Liver (tissue), 3 donors: Measurements from ENCODE around the gene GAS2.

Source experiments
- SP1 ChIP-seq: IDR thresholded peaks from 2 replicates; pipeline ENCODE4 v1.6.1; 2018; ENCODE audit warnings: antibody characterized with exemption, mild to moderate bottlenecking
- TF ChIP-seq, protein P1 (sequence below): IDR thresholded peaks from 2 replicates; pipeline ENCODE4 v1.6.1; 2016; ENCODE audit warnings: antibody characterized with exemption
- TF ChIP-seq, protein P2 (sequence below): fragments of 150-350 bp; IDR thresholded peaks from 2 replicates; pipeline ENCODE4 v1.5.1; 2017; ENCODE audit warnings: improper control_type of control experiment, low read depth, low read length; ENCODE audit not compliant: missing input control
- donor health status: healthy.
- donor health status: healthy.

DNA sequence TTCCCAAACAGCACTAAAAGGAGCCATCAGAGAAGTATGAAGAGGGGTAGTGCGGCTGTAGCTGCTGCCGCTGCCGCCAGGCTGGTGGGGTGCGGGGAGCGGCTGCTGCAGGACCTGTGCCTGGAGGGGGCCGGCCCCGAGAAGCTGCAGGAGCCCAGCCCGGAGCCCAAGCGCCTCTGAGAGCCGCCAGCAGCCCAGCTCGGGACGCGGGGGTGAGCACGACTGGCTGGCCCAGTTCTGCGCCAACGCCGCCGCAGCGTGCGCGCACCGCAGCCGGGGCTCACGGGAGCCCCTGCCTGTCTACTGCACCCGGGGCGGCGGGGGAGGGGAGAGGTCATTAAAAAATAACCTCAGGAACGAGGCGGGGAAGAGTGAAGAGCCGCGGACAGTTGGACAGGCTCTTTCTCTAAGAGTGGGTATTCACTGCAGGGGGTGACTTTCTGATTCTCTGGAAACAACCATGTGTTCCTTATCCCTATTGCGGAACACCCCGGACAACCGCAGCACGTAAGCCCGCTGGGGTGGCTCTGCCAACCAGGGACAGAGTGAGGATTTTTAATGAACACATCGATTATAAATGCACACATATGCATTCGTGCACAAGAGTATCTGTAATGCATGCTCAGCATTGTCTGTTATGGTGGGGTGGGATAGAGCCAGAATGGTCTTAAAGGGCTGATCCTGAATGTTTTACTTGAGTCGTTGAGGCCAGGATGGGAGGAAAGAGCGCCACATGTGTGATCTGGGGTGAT, 453 bp downstream of the GAS2 start:
- TF ChIP-seq, protein P1, sequence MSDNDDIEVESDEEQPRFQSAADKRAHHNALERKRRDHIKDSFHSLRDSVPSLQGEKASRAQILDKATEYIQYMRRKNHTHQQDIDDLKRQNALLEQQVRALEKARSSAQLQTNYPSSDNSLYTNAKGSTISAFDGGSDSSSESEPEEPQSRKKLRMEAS: no peak
- no peak for TF ChIP-seq SP1
- TF ChIP-seq, protein P2, sequence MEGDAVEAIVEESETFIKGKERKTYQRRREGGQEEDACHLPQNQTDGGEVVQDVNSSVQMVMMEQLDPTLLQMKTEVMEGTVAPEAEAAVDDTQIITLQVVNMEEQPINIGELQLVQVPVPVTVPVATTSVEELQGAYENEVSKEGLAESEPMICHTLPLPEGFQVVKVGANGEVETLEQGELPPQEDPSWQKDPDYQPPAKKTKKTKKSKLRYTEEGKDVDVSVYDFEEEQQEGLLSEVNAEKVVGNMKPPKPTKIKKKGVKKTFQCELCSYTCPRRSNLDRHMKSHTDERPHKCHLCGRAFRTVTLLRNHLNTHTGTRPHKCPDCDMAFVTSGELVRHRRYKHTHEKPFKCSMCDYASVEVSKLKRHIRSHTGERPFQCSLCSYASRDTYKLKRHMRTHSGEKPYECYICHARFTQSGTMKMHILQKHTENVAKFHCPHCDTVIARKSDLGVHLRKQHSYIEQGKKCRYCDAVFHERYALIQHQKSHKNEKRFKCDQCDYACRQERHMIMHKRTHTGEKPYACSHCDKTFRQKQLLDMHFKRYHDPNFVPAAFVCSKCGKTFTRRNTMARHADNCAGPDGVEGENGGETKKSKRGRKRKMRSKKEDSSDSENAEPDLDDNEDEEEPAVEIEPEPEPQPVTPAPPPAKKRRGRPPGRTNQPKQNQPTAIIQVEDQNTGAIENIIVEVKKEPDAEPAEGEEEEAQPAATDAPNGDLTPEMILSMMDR: peak; percentile 25
